H1 (cell line): ENCODE results near the gene NTNG2.

Source experiments
- CTCF ChIP-seq, 3 experiments: IDR thresholded peaks; 1 replicate in 2 of 3; 2 replicates in 1 of 3; pipeline versions ENCODE4 v1.5.1 to v1.6.1; 2011; ENCODE audit warnings: low read length in 3 of 3, mild to moderate bottlenecking in 3 of 3, inconsistent platforms in 2 of 3, low read depth in 1 of 3, moderate library complexity in 1 of 3; ENCODE audit not compliant: insufficient read depth in 1 of 3; ENCODE audit errors: control extremely low read depth in 1 of 3
- EZH2 ChIP-seq: fragments of 200-600 bp; sonication (generic); IDR thresholded peaks from 2 replicates; pipeline ENCODE4 v1.7.1; 2012; ENCODE audit warnings: low read depth, mild to moderate bottlenecking, moderate library complexity, low read length, inconsistent platforms; ENCODE audit not compliant: severe bottlenecking
- GABPA ChIP-seq: IDR thresholded peaks from 2 replicates; pipeline ENCODE4 v1.6.1; 2011; ENCODE audit warnings: mild to moderate bottlenecking, low read length, moderate library complexity, borderline replicate concordance; ENCODE audit not compliant: insufficient read depth
- NRF1 ChIP-seq: IDR thresholded peaks from 2 replicates; pipeline ENCODE4 v1.6.1; 2011; ENCODE audit warnings: mild to moderate bottlenecking, low read depth, low read length, improper control_type of control experiment
- RAD21 ChIP-seq, 2 experiments: IDR thresholded peaks in 1 of 2; conservative IDR thresholded peaks in 1 of 2; 2 replicates each; pipeline ENCODE4 v1.6.1; 2011; ENCODE audit warnings: low read depth in 2 of 2, low read length in 2 of 2, improper control_type of control experiment in 1 of 2, inconsistent platforms in 1 of 2, mild to moderate bottlenecking in 1 of 2, moderate library complexity in 1 of 2
- SIX5 ChIP-seq: IDR thresholded peaks from 2 replicates; pipeline ENCODE4 v1.6.1; 2011; ENCODE audit warnings: mild to moderate bottlenecking, low read depth, low read length
- SP2 ChIP-seq: IDR thresholded peaks from 2 replicates; pipeline ENCODE4 v1.6.1; 2012; ENCODE audit warnings: mild to moderate bottlenecking, low read length, inconsistent platforms
- TCF12 ChIP-seq: IDR thresholded peaks from 2 replicates; pipeline ENCODE4 v1.6.1; 2011; ENCODE audit warnings: low read depth, mild to moderate bottlenecking, low read length
- ZNF274 ChIP-seq: IDR thresholded peaks from 2 replicates; pipeline ENCODE4 v1.7.0; 2012; ENCODE audit warnings: low read length, borderline replicate concordance; ENCODE audit errors: extremely low read depth

- no peak for TF ChIP-seq NRF1
- TF ChIP-seq CTCF (IDR thresholded peaks at IDR 0.05; ENCODE audit: control extremely low read depth in 1 of 3, insufficient read depth in 1 of 3, low read depth in 1 of 3, low read length in 3 of 3), result no peak
- TF ChIP-seq GABPA, result no peak
- no peak for TF ChIP-seq SP2
- TF ChIP-seq EZH2, result no peak
- no peak for TF ChIP-seq RAD21 (IDR thresholded peaks at IDR 0.05 in 1 of 2, conservative IDR thresholded peaks at IDR 0.05 in 1 of 2; ENCODE audit: low read depth in 2 of 2, low read length in 2 of 2)
- TF ChIP-seq SIX5, result no peak
- TF ChIP-seq TCF12, result no peak
- no peak for TF ChIP-seq ZNF274
Observed at GRCh38 chr9:132187121-132187620, 25.3 kb downstream of the NTNG2 start.
